GM12872 (cell line): ENCODE measurements around the gene ARSI.

Source experiments
- CTCF ChIP-seq: IDR thresholded peaks from 3 replicates; pipeline ENCODE4 v1.5.1; 2011; ENCODE audit warnings: low read depth, mild to moderate bottlenecking, low read length, moderate library complexity; ENCODE audit not compliant: insufficient read depth

Gene ARSI

GRCh38 chr5:150279330-150280020, 23.2 kb downstream of the ARSI start:
- TF ChIP-seq CTCF: no peak

GRCh38 chr5:150278916-150279315, 23.8 kb downstream of the ARSI start:
- no peak for TF ChIP-seq CTCF

- TF ChIP-seq CTCF: no peak
Measured at GRCh38 chr5:150278046-150278730, 24.5 kb downstream of the ARSI start.

GRCh38 chr5:150277043-150277442, 25.7 kb downstream of the ARSI start:
- TF ChIP-seq CTCF: no peak

- TF ChIP-seq CTCF: no peak
Measured at GRCh38 chr5:150274811-150275210, 27.9 kb downstream of the ARSI start.

- peak; percentile 43; the same call in 2 of the 3 replicates for TF ChIP-seq CTCF
Measured at GRCh38 chr5:150272531-150272930, 30.2 kb downstream of the ARSI start.

GRCh38 chr5:150271923-150272322, 30.8 kb downstream of the ARSI start:
- TF ChIP-seq CTCF: no peak
